ENCODE results near the gene ERBB4.

Gene ERBB4

GRCh38 chr2:212392544-212392943 is 146.1 kb downstream of the ERBB4 start:
- TF ChIP-seq CTCF (IDR thresholded peaks at IDR 0.05; ENCODE audit: insufficient read depth, low read depth, low read length, missing control alignments), result no peak
- no peak overlapping the region for H3K4me3 ChIP-seq (ENCODE audit: low read length)
- DNase-seq (ENCODE audit: low read depth), result no peak

GRCh38 chr2:212392043-212392442 is 146.6 kb downstream of the ERBB4 start:
- no peak for TF ChIP-seq CTCF (IDR thresholded peaks at IDR 0.05; ENCODE audit: insufficient read depth, low read depth, low read length, missing control alignments)
- peak; percentile 70 for DNase-seq (ENCODE audit: low read depth)
- H3K4me3 ChIP-seq (ENCODE audit: low read length), result no peak overlapping the region

- DNase-seq (ENCODE audit: low read depth), result no peak
These were observed 151.5 kb downstream of the ERBB4 start for GRCh38 chr2:212387146-212387545.

GRCh38 chr2:212385241-212385640 is 153.4 kb downstream of the ERBB4 start:
- H3K4me3 ChIP-seq (ENCODE audit: low read length), result no peak overlapping the region
- no peak for TF ChIP-seq CTCF (IDR thresholded peaks at IDR 0.05; ENCODE audit: insufficient read depth, low read depth, low read length, missing control alignments)
- DNase-seq (ENCODE audit: low read depth), result peak; percentile 85

More at GRCh38 chr2:212387146-212387545, 151.5 kb downstream of the ERBB4 start:
- no peak for TF ChIP-seq CTCF (IDR thresholded peaks at IDR 0.05; ENCODE audit: insufficient read depth, low read depth, low read length, missing control alignments)
- no peak overlapping the region for H3K4me3 ChIP-seq (ENCODE audit: low read length)

- no peak for DNase-seq (ENCODE audit: low read depth)
- no peak overlapping the region for H3K4me3 ChIP-seq (ENCODE audit: low read length)
- no peak for TF ChIP-seq CTCF (IDR thresholded peaks at IDR 0.05; ENCODE audit: insufficient read depth, low read depth, low read length, missing control alignments)
These were observed 154.6 kb downstream of the ERBB4 start for GRCh38 chr2:212384027-212384426.

GRCh38 chr2:212381428-212382102 is 157.0 kb downstream of the ERBB4 start:
- no peak for TF ChIP-seq CTCF (IDR thresholded peaks at IDR 0.05; ENCODE audit: insufficient read depth, low read depth, low read length, missing control alignments)
- peak; percentile 32 for DNase-seq (ENCODE audit: low read depth)
- H3K4me3 ChIP-seq (ENCODE audit: low read length), result no peak overlapping the region

- DNase-seq (ENCODE audit: low read depth), result no peak
- no peak for TF ChIP-seq CTCF (IDR thresholded peaks at IDR 0.05; ENCODE audit: insufficient read depth, low read depth, low read length, missing control alignments)
- no peak overlapping the region for H3K4me3 ChIP-seq (ENCODE audit: low read length)
These were observed 159.5 kb downstream of the ERBB4 start for GRCh38 chr2:212379103-212379502.

All from epithelial cell of esophagus (primary cell).